ENCODE data around the gene NTHL1.

DNA sequence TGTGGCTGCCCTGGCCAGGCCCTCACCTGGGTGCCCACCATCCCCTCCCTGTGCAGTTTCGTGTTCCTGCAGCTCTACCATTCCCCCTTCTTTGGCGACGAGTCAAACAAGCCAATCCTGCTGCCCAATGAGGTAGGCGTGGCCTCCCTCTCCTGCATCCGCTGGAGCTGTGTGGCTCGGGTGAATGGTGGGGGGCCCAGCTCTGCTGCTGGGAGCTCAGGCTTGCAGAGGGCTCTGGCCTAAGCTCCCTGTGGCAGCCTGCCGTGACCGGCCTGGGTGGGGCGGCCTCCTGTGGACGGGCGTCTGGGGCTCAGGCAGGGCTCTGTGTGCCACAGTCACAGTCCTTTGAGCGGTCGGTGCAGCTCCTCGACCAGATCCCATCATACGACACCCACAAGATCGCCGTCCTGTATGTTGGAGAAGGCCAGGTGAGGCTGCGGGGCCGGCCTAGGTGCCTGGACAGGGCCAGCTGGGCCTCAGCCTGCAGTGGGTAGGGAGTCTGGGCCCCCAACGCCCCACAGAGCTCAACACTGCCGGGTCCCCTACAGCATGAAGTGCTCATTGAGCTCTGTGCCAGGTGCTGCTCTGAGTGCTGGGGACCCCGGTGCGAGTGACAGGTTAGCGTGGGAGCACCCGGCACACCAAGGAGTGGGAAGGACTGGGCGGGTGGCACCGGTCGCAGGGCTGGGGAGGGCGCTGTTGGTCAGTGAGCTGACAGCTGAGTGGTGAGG lies 37.4 kb upstream of the NTHL1 start:
- TF ChIP-seq POLR2A (IDR thresholded peaks at IDR 0.05) (no peak), EP300 (IDR thresholded peaks at IDR 0.05) (no peak)
- TF ChIP-seq, protein P1, sequence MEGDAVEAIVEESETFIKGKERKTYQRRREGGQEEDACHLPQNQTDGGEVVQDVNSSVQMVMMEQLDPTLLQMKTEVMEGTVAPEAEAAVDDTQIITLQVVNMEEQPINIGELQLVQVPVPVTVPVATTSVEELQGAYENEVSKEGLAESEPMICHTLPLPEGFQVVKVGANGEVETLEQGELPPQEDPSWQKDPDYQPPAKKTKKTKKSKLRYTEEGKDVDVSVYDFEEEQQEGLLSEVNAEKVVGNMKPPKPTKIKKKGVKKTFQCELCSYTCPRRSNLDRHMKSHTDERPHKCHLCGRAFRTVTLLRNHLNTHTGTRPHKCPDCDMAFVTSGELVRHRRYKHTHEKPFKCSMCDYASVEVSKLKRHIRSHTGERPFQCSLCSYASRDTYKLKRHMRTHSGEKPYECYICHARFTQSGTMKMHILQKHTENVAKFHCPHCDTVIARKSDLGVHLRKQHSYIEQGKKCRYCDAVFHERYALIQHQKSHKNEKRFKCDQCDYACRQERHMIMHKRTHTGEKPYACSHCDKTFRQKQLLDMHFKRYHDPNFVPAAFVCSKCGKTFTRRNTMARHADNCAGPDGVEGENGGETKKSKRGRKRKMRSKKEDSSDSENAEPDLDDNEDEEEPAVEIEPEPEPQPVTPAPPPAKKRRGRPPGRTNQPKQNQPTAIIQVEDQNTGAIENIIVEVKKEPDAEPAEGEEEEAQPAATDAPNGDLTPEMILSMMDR (IDR thresholded peaks at IDR 0.05), result no peak

Measured in ovary (tissue), 3 donors.